GM12878 (cell line): ENCODE measurements around the gene GALNT12. TPM values are rescaled to one million over a fixed set of nuclear protein-coding genes. Genes with fewer than 3 reads are reported as not detected.

Experiments
- ATAC-seq: fragments of 200-7000 bp; cut with Tn5 transposase; 3 replicates; pipeline ENCODE4 v1.9.1; 2020; ENCODE audit warnings: mild to moderate bottlenecking, moderate library complexity
- BruUV-seq: library from RNA; stranded (reverse); fragments of 400-500 nt; replicated peaks from 2 replicates; lab custom pipeline; 2021; lab: Mats Ljungman, UMichigan
- CTCF ChIA-PET: fragments of 300-600 bp; sonication (Branson Sonifier 250); formaldehyde crosslinking; extraction: SDS; loops from one replicate; lab custom pipeline; 2021; ENCODE audit warnings: inconsistent platforms; lab: Yijun Ruan, JAX
- POLR2A ChIA-PET: fragments of 350-600 bp; formaldehyde crosslinking; extraction: SDS; loops from one replicate; lab custom pipeline; 2021; ENCODE audit warnings: inconsistent platforms; lab: Charles Lee
- RAD21 ChIA-PET: fragments of 300-600 bp; sonication (Branson Sonifier 250); formaldehyde crosslinking; loops from one replicate; lab custom pipeline; 2023; ENCODE audit warnings: antibody characterized with exemption; ENCODE audit not compliant: unreplicated experiment; lab: Charles Lee
- SMC1A ChIA-PET: fragments of 300-600 bp; sonication (Branson Sonifier 250); formaldehyde crosslinking; loops from one replicate; lab custom pipeline; 2023; ENCODE audit not compliant: unreplicated experiment, uncharacterized antibody; lab: Charles Lee
- DNase-seq: peaks from one replicate; pipeline ENCODE4 v3.0.0-alpha.2; 2011; ENCODE audit warnings: low read depth, low spot score
- FAIRE-seq: peaks from 3 replicates; lab custom pipeline; 2011; peaks lifted over from hg19 to GRCh38; lab: Jason Lieb, UNC
- H2AFZ ChIP-seq: 2 replicates; pipeline ENCODE4 v1.6.0; 2011; ENCODE audit warnings: low read depth, low read length, control low read depth; ENCODE audit not compliant: control insufficient read depth
- H3K27ac ChIP-seq: 2 replicates; pipeline ENCODE4 v1.5.1; 2011; ENCODE audit warnings: control low read depth; ENCODE audit not compliant: control insufficient read depth, insufficient read depth
- H3K27me3 ChIP-seq, 2 experiments: replicated peaks in 1 of 2; 2 replicates each; pipeline versions ENCODE4 v1.6.0 to v1.6.1; 2011; ENCODE audit warnings: low read length in 1 of 2; ENCODE audit not compliant: control insufficient read depth in 2 of 2, insufficient read depth in 2 of 2
- H3K36me3 ChIP-seq, 2 experiments: 2 replicates each; pipeline ENCODE4 v1.5.1; 2011; ENCODE audit warnings: low read length in 1 of 2; ENCODE audit not compliant: control insufficient read depth in 2 of 2, insufficient read depth in 2 of 2
- H3K4me1 ChIP-seq: 2 replicates; pipeline ENCODE4 v1.6.1; 2011; ENCODE audit warnings: mild to moderate bottlenecking, low read length, moderate library complexity, mixed read lengths; ENCODE audit not compliant: control insufficient read depth, insufficient read depth
- H3K4me2 ChIP-seq: 2 replicates; pipeline ENCODE4 v1.6.0; 2011; ENCODE audit warnings: control low read depth; ENCODE audit not compliant: control insufficient read depth, insufficient read depth
- H3K4me3 ChIP-seq: fragments of 200-600 bp; sonication (generic); 2 replicates; pipeline ENCODE4 v1.5.1; 2016
- H3K79me2 ChIP-seq: 2 replicates; pipeline ENCODE4 v1.6.0; 2011; ENCODE audit warnings: low read length; ENCODE audit not compliant: control insufficient read depth, insufficient read depth
- H3K9ac ChIP-seq: 2 replicates; pipeline ENCODE4 v1.8.0; 2011; ENCODE audit warnings: low read length, control low read depth, mixed read lengths; ENCODE audit not compliant: control insufficient read depth, insufficient read depth
- H3K9me3 ChIP-seq: replicated peaks from 3 replicates; pipeline ENCODE4 v1.5.1; 2011; ENCODE audit warnings: mild to moderate bottlenecking, low read length; ENCODE audit not compliant: control insufficient read depth, insufficient read depth
- H4K20me1 ChIP-seq: 2 replicates; pipeline ENCODE4 v1.6.0; 2011; ENCODE audit not compliant: control insufficient read depth, insufficient read depth
- EZH2 ChIP-seq: IDR thresholded peaks from 2 replicates; pipeline ENCODE4 v1.6.1; 2012; ENCODE audit warnings: low read depth, mild to moderate bottlenecking, control low read depth, inconsistent platforms, low read length, borderline replicate concordance; ENCODE audit not compliant: control insufficient read depth
- MTA3 ChIP-seq: IDR thresholded peaks from 2 replicates; pipeline ENCODE4 v1.6.1; 2012; ENCODE audit warnings: low read length, inconsistent platforms, borderline replicate concordance
- NBN ChIP-seq: fragments of 450-650 bp; IDR thresholded peaks from 2 replicates; pipeline ENCODE4 v1.6.1; 2016
- NFYA ChIP-seq: IDR thresholded peaks from 2 replicates; pipeline ENCODE4 v1.6.1; 2011; ENCODE audit warnings: low read depth, mild to moderate bottlenecking, low read length, improper control_type of control experiment, borderline replicate concordance
- RAD51 ChIP-seq: fragments of 450-650 bp; IDR thresholded peaks from 2 replicates; pipeline ENCODE4 v1.6.1; 2016; ENCODE audit warnings: moderate library complexity, mild to moderate bottlenecking, inconsistent platforms
- RCOR1 ChIP-seq: conservative IDR thresholded peaks from 2 replicates; pipeline ENCODE4 v1.6.1; 2012; ENCODE audit warnings: low read depth, low read length, improper control_type of control experiment
- RUNX3 ChIP-seq: IDR thresholded peaks from 2 replicates; pipeline ENCODE4 v1.6.1; 2012; ENCODE audit warnings: low read length, inconsistent platforms
- SMARCA5 ChIP-seq: fragments of 450-650 bp; IDR thresholded peaks from 2 replicates; pipeline ENCODE4 v1.6.1; 2017; ENCODE audit warnings: mild to moderate bottlenecking
- TAF1 ChIP-seq: IDR thresholded peaks from 2 replicates; pipeline ENCODE4 v1.6.1; 2011; ENCODE audit warnings: mild to moderate bottlenecking, low read depth, low read length, borderline replicate concordance
- TCF12 ChIP-seq: IDR thresholded peaks from 2 replicates; pipeline ENCODE4 v1.6.1; 2011; ENCODE audit warnings: low read depth, mild to moderate bottlenecking, low read length
- TCF3 ChIP-seq: IDR thresholded peaks from 2 replicates; pipeline ENCODE4 v1.6.1; 2012; ENCODE audit warnings: low read depth, mild to moderate bottlenecking, low read length, borderline replicate concordance; ENCODE audit not compliant: insufficient read depth
- ZNF622 ChIP-seq: fragments of 450-650 bp; IDR thresholded peaks from 2 replicates; pipeline ENCODE4 v1.6.1; 2017; ENCODE audit warnings: mild to moderate bottlenecking, inconsistent platforms
- WGBS: methylation state at CpG from one replicate; pipeline ENCODE4 v1.1.6; 2016; ENCODE audit warnings: low lambda C conversion rate; ENCODE audit not compliant: insufficient replicate concordance, insufficient coverage; ENCODE audit errors: missing lambda C conversion rate; 5-methylcytosine and 5-hydroxymethylcytosine counted together
- in situ Hi-C: fragments of 300-500 bp; cut with MboI; formaldehyde crosslinking; loops from 9 replicates; pipeline ENCODE4 v1.14.3; 2018; ENCODE audit warnings: mixed read lengths
- intact Hi-C: fragments of 100-400 bp; cut with micrococcal nuclease; formaldehyde crosslinking; loops from one replicate; pipeline ENCODE4 v1.14.2; 2022; ENCODE audit not compliant: unreplicated experiment
- polyA plus RNA-seq, 11 experiments: library from polyadenylated mRNA; depleted of rRNA in 4 of 11; unstranded in 6 of 11; stranded (reverse) in 5 of 11; fragments of >200 nt; fragmentation: Nextera tagmentation in 4 of 11; fragmentation: Illumina TruSeq in 1 of 11; extraction: Ambion mirVana in 4 of 11; extraction: Trizol in 1 of 11; gene quantifications; 1 replicate in 1 of 11; 2 replicates in 10 of 11; pipeline versions ENCODE4 v1.2.1 to v1.2.3, GENCODE V29; 2011 to 2016; ENCODE audit warnings: inconsistent platforms in 2 of 11, missing spikeins in 2 of 11, low read depth in 1 of 11
- total RNA-seq, 4 experiments: library from RNA; depleted of rRNA in 3 of 4; stranded (reverse); fragments of >200 nt in 3 of 4; fragmentation: Illumina TruSeq in 1 of 4; extraction: Trizol in 1 of 4; gene quantifications; 2 replicates each; pipeline versions ENCODE4 v1.2.1 to v1.2.3, GENCODE V29; 2013 to 2021
- TF ChIP-seq, protein P1 (sequence below): IDR thresholded peaks from 2 replicates; pipeline ENCODE4 v1.6.1; 2011; ENCODE audit warnings: low read depth, low read length, improper control_type of control experiment, borderline replicate concordance
- TF ChIP-seq, protein P2 (sequence below): fragments of 150-350 bp; IDR thresholded peaks from 2 replicates; pipeline ENCODE4 v1.6.1; 2014; ENCODE audit warnings: mild to moderate bottlenecking, low read depth, low read length
- TF ChIP-seq, protein P3 (sequence below): fragments of 450-650 bp; IDR thresholded peaks from 2 replicates; pipeline ENCODE4 v1.6.1; 2017; ENCODE audit warnings: mild to moderate bottlenecking, moderate library complexity

GALNT12 gene
- total and polyA plus RNA-seq, 10 of the 15 experiments (the other 5 are each of a cell fraction or from before 2014, with no cell fraction given), result 0.13 to 5.3 (median 3.2) TPM

DNA sequence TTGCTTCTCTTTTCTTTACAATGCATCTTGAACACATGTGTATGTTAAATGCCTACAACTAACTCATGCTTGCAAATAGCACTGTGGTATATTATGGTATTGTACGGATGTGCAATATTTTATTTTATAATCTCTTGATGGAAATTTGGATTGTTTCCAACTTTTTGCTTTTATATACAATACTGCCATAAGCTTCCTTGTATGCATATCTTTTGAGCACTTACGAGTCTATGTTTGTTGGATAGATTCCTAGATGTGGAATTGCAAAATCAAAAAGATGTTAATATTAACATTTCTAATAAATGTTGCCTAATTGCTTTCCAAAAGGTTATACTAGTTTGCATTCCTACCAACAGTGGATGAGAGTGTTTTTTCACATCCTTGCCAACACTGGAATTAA, 3.4 kb upstream of the GALNT12 start:
- TF ChIP-seq TAF1, result no peak
- TF ChIP-seq NBN, result no peak
- no peak for TF ChIP-seq TCF12
- TF ChIP-seq RCOR1, result no peak
- TF ChIP-seq, protein P1, sequence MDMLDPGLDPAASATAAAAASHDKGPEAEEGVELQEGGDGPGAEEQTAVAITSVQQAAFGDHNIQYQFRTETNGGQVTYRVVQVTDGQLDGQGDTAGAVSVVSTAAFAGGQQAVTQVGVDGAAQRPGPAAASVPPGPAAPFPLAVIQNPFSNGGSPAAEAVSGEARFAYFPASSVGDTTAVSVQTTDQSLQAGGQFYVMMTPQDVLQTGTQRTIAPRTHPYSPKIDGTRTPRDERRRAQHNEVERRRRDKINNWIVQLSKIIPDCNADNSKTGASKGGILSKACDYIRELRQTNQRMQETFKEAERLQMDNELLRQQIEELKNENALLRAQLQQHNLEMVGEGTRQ, result no peak
- no peak for TF ChIP-seq NFYA
- no peak for TF ChIP-seq TCF3
- TF ChIP-seq ZNF622, result no peak
- TF ChIP-seq, protein P2, sequence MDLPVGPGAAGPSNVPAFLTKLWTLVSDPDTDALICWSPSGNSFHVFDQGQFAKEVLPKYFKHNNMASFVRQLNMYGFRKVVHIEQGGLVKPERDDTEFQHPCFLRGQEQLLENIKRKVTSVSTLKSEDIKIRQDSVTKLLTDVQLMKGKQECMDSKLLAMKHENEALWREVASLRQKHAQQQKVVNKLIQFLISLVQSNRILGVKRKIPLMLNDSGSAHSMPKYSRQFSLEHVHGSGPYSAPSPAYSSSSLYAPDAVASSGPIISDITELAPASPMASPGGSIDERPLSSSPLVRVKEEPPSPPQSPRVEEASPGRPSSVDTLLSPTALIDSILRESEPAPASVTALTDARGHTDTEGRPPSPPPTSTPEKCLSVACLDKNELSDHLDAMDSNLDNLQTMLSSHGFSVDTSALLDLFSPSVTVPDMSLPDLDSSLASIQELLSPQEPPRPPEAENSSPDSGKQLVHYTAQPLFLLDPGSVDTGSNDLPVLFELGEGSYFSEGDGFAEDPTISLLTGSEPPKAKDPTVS, result no peak
- no peak for TF ChIP-seq RAD51
- TF ChIP-seq, protein P3, sequence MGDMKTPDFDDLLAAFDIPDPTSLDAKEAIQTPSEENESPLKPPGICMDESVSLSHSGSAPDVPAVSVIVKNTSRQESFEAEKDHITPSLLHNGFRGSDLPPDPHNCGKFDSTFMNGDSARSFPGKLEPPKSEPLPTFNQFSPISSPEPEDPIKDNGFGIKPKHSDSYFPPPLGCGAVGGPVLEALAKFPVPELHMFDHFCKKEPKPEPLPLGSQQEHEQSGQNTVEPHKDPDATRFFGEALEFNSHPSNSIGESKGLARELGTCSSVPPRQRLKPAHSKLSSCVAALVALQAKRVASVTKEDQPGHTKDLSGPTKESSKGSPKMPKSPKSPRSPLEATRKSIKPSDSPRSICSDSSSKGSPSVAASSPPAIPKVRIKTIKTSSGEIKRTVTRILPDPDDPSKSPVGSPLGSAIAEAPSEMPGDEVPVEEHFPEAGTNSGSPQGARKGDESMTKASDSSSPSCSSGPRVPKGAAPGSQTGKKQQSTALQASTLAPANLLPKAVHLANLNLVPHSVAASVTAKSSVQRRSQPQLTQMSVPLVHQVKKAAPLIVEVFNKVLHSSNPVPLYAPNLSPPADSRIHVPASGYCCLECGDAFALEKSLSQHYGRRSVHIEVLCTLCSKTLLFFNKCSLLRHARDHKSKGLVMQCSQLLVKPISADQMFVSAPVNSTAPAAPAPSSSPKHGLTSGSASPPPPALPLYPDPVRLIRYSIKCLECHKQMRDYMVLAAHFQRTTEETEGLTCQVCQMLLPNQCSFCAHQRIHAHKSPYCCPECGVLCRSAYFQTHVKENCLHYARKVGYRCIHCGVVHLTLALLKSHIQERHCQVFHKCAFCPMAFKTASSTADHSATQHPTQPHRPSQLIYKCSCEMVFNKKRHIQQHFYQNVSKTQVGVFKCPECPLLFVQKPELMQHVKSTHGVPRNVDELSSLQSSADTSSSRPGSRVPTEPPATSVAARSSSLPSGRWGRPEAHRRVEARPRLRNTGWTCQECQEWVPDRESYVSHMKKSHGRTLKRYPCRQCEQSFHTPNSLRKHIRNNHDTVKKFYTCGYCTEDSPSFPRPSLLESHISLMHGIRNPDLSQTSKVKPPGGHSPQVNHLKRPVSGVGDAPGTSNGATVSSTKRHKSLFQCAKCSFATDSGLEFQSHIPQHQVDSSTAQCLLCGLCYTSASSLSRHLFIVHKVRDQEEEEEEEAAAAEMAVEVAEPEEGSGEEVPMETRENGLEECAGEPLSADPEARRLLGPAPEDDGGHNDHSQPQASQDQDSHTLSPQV, result no peak
- TF ChIP-seq EZH2, result no peak
- no peak for TF ChIP-seq MTA3
- no peak for TF ChIP-seq SMARCA5
- no peak for TF ChIP-seq RUNX3
- TF ChIP-seq, all 136 proteins: peak for 0
- Histone ChIP-seq H3K36me3 (no peaks in the 10 kb centered on the region), H3K4me1 (0 out of 2 replicates have a peak, but pooled peaks cover 4% of the 10 kb centered on the region), H3K27ac (no peak overlapping the region), H2AFZ (no peak overlapping the region), H3K9me3 (no peaks in the 10 kb centered on the region; the same call in 2 of the 3 replicates), H3K4me2 (no peak overlapping the region), H3K4me3 (no peak overlapping the region), H4K20me1 (no peaks in the 10 kb centered on the region), H3K9ac (no peak overlapping the region), H3K27me3 (peaks cover 2 to 3% of the 10 kb centered on the region in 2 experiments), H3K79me2 (no peaks in the 10 kb centered on the region)
- DNase-seq (no peak), FAIRE-seq (no peak), ATAC-seq (no peak)
- ChIA-PET SMC1A (interaction anchor here (1.1 kb wide), 1 partner anchor 11 kb away, joined by 3 read pairs; no protein-coding TSS in a partner anchor), RAD21 (no interaction called here), POLR2A (no interaction called here), CTCF (no interaction called here)
- BruUV-seq, result no TSS peak
- intact Hi-C loops (no loop called here), in situ Hi-C loops (no loop called here)
- 34% methylated on average over 2 of the region's 2 CpGs for WGBS
